ENCODE results near the gene FN1.
"Not testable (repeated sequence)": the region's sequence is repeated elsewhere in the genome, so short reads cannot be mapped to it uniquely, and the experiment has no call there.

FN1 gene

GRCh38 chr2:215363461-215364156 is 72.3 kb downstream of the FN1 start:
- no peak for DNase-seq

GRCh38 chr2:215363039-215363438 is 72.8 kb downstream of the FN1 start:
- no peak for DNase-seq

- DNase-seq = no peak
Measured at GRCh38 chr2:215362562-215362904, 73.3 kb downstream of the FN1 start.

- no peak for DNase-seq
Measured at GRCh38 chr2:215361876-215362561, 73.8 kb downstream of the FN1 start.

- DNase-seq = no peak
Measured at GRCh38 chr2:215361211-215361875, 74.5 kb downstream of the FN1 start.

GRCh38 chr2:215360596-215360995 is 75.3 kb downstream of the FN1 start:
- DNase-seq = no peak

- not testable (repeated sequence) for DNase-seq
Measured at GRCh38 chr2:215360059-215360458, 75.8 kb downstream of the FN1 start.

- no peak for DNase-seq
Measured at GRCh38 chr2:215359576-215359922, 76.3 kb downstream of the FN1 start.

- DNase-seq = no peak
Measured at GRCh38 chr2:215358891-215359575, 76.8 kb downstream of the FN1 start.

GRCh38 chr2:215358312-215358845 is 77.5 kb downstream of the FN1 start:
- no peak for DNase-seq

GRCh38 chr2:215357660-215358059 is 78.2 kb downstream of the FN1 start:
- no peak for DNase-seq

- no peak for DNase-seq
Measured at GRCh38 chr2:215356948-215357461, 78.9 kb downstream of the FN1 start.

- no peak for DNase-seq
Measured at GRCh38 chr2:215356334-215356947, 79.4 kb downstream of the FN1 start.

- DNase-seq = no peak
Measured at GRCh38 chr2:215355801-215356200, 80.1 kb downstream of the FN1 start.

GRCh38 chr2:215354771-215355695 is 80.8 kb downstream of the FN1 start:
- DNase-seq = no peak

- no peak for DNase-seq
Measured at GRCh38 chr2:215352602-215353001, 83.3 kb downstream of the FN1 start.

- no peak for DNase-seq
Measured at GRCh38 chr2:215347878-215348277, 88.0 kb downstream of the FN1 start.

- no peak for DNase-seq
Measured at GRCh38 chr2:215338883-215339679, 96.8 kb downstream of the FN1 start.

GRCh38 chr2:215332872-215333595 is 102.8 kb downstream of the FN1 start:
- no peak for DNase-seq

GRCh38 chr2:215328066-215328465 is 107.8 kb downstream of the FN1 start:
- DNase-seq = no peak
